K562 (cell line): ENCODE measurements around the gene CEMIP2. TPM values are rescaled to one million over a fixed set of nuclear protein-coding genes. Genes with fewer than 3 reads are reported as not detected.

Experiments
- ATAC-seq: fragments of 200-7000 bp; cut with Tn5 transposase; 3 replicates; pipeline ENCODE4 v1.9.1; 2020; ENCODE audit warnings: moderate library complexity
- BruUV-seq: library from RNA; stranded (reverse); fragments of 400-500 nt; replicated peaks from 2 replicates; lab custom pipeline; 2021; lab: Mats Ljungman, UMichigan
- CTCF ChIA-PET: fragments of 300-600 bp; formaldehyde crosslinking; extraction: SDS; loops from one replicate; lab custom pipeline; 2021; ENCODE audit warnings: low intra/inter-chr PET ratio; lab: Yijun Ruan, JAX
- POLR2A ChIA-PET: fragments of 300-600, 350-650 bp; sonication (Branson Sonifier 250); formaldehyde crosslinking; extraction: SDS; loops from one replicate; lab custom pipeline; 2021; ENCODE audit warnings: antibody characterized with exemption, inconsistent platforms; lab: Yijun Ruan, JAX
- DNase-seq, 4 experiments: peaks; one replicate each; pipeline versions ENCODE4 v3.0.0 to v3.0.0-alpha.2; 2011 to 2018; ENCODE audit warnings: low spot score in 3 of 4, mixed read lengths in 3 of 4; ENCODE audit errors: extremely low read depth in 1 of 4
- FAIRE-seq: peaks from 2 replicates; lab custom pipeline; 2011; peaks lifted over from hg19 to GRCh38; lab: Jason Lieb, UNC
- H2AFZ ChIP-seq: 2 replicates; pipeline ENCODE4 v1.6.0; 2011; ENCODE audit warnings: low read depth, low read length, control low read depth, inconsistent platforms
- H3K27ac ChIP-seq: fragments of 200-600 bp; 3 replicates; pipeline ENCODE4 v1.8.0; 2011; ENCODE audit warnings: low read depth, mild to moderate bottlenecking, control low read depth, inconsistent platforms, low read length, moderate library complexity, mixed read lengths; ENCODE audit errors: extremely low read depth
- H3K27me3 ChIP-seq, 2 experiments: fragments of 300-600 bp in 1 of 2; 2 replicates in 1 of 2; 3 replicates in 1 of 2; pipeline versions ENCODE4 v1.6.0 to v1.8.0; 2011; ENCODE audit warnings: inconsistent platforms in 2 of 2, low read length in 2 of 2, mild to moderate bottlenecking in 1 of 2, mixed read lengths in 1 of 2, moderate library complexity in 1 of 2; ENCODE audit not compliant: control insufficient read depth in 2 of 2, insufficient read depth in 2 of 2
- H3K36me3 ChIP-seq: fragments of 300-600 bp; 3 replicates; pipeline ENCODE4 v1.8.0; 2011; ENCODE audit warnings: mild to moderate bottlenecking, low read length, inconsistent platforms; ENCODE audit not compliant: control insufficient read depth, insufficient read depth
- H3K4me1 ChIP-seq, 2 experiments: fragments of 200-600 bp in 1 of 2; replicated peaks in 1 of 2; 2 replicates in 1 of 2; 3 replicates in 1 of 2; pipeline versions ENCODE4 v1.5.1 to v1.8.0; 2011; ENCODE audit warnings: inconsistent platforms in 2 of 2, low read length in 2 of 2, mild to moderate bottlenecking in 1 of 2, mixed read lengths in 1 of 2, moderate library complexity in 1 of 2; ENCODE audit not compliant: control insufficient read depth in 2 of 2, insufficient read depth in 2 of 2
- H3K4me2 ChIP-seq: 2 replicates; pipeline ENCODE4 v1.6.1; 2011; ENCODE audit warnings: low read length, control low read depth, inconsistent platforms, mixed read lengths; ENCODE audit not compliant: insufficient read depth
- H3K4me3 ChIP-seq: fragments of 200-600 bp; sonication (generic), shearing (Covaris generic); 2 replicates; pipeline ENCODE4 v1.5.1; 2016; ENCODE audit warnings: control low read depth, inconsistent platforms
- H3K79me2 ChIP-seq: fragments of 200-600 bp; 3 replicates; pipeline ENCODE4 v1.8.0; 2011; ENCODE audit warnings: low read length, inconsistent platforms; ENCODE audit not compliant: control insufficient read depth, insufficient read depth
- H3K9ac ChIP-seq, 2 experiments: 2 replicates each; pipeline versions ENCODE4 v1.6.0 to v1.6.1; 2011; ENCODE audit warnings: low read depth in 2 of 2, low read length in 2 of 2, control low read depth in 1 of 2, inconsistent platforms in 1 of 2, mild to moderate bottlenecking in 1 of 2, mixed read lengths in 1 of 2; ENCODE audit not compliant: insufficient read depth in 1 of 2
- H3K9me1 ChIP-seq: one replicate; pipeline ENCODE4 v1.6.0; 2011; ENCODE audit warnings: inconsistent platforms, mild to moderate bottlenecking, low read length, moderate library complexity; ENCODE audit not compliant: control insufficient read depth, insufficient read depth
- H3K9me3 ChIP-seq: replicated peaks from 2 replicates; pipeline ENCODE4 v1.5.1; 2011; ENCODE audit warnings: low read depth, low read length, inconsistent platforms; ENCODE audit not compliant: control insufficient read depth, insufficient read depth
- H4K20me1 ChIP-seq: replicated peaks from 2 replicates; pipeline ENCODE4 v1.6.1; 2011; ENCODE audit warnings: low read length, inconsistent platforms, mixed read lengths; ENCODE audit not compliant: control insufficient read depth, insufficient read depth
- CHAMP1 ChIP-seq: fragments of 450-650 bp; IDR thresholded peaks from 2 replicates; pipeline ENCODE4 v1.6.1; 2016; ENCODE audit warnings: mild to moderate bottlenecking
- CXXC5 ChIP-seq: fragments of 250-450 bp; sonication (Bioruptor Pico); IDR thresholded peaks from 2 replicates; pipeline ENCODE4 v1.8.0; 2022; ENCODE audit warnings: inconsistent platforms, mild to moderate bottlenecking, moderate library complexity
- E2F1 ChIP-seq: sonication (generic); formaldehyde crosslinking; IDR thresholded peaks from 2 replicates; pipeline ENCODE4 v1.8.1; 2023; ENCODE audit warnings: mild to moderate bottlenecking, missing genetic modification reagents, moderate library complexity
- FOXK2 ChIP-seq, 2 experiments: fragments of 450-650 bp; IDR thresholded peaks in 1 of 2; conservative IDR thresholded peaks in 1 of 2; 2 replicates each; pipeline ENCODE4 v1.6.1; 2016; ENCODE audit warnings: low read depth in 2 of 2, mild to moderate bottlenecking in 1 of 2
- GABPB2 ChIP-seq: fragments of 250-450 bp; sonication (Bioruptor Pico); conservative IDR thresholded peaks from 2 replicates; pipeline ENCODE4 v1.5.1; 2021; ENCODE audit warnings: mild to moderate bottlenecking
- IRF2 ChIP-seq: sonication (generic); formaldehyde crosslinking; IDR thresholded peaks from 2 replicates; pipeline ENCODE4 v1.8.1; 2022; ENCODE audit warnings: mild to moderate bottlenecking, missing genetic modification reagents
- JUNB ChIP-seq: fragments of 450-650 bp; formaldehyde crosslinking; conservative IDR thresholded peaks from 2 replicates; pipeline ENCODE4 v1.4.0; 2020; ENCODE audit warnings: mild to moderate bottlenecking
- MEF2D ChIP-seq: conservative IDR thresholded peaks from 2 replicates; pipeline ENCODE4 v1.6.1; 2016; ENCODE audit warnings: low read depth, missing genetic modification characterization, missing compliant biosample characterization
- MYNN ChIP-seq, 2 experiments: sonication (generic); formaldehyde crosslinking in 1 of 2; IDR thresholded peaks; 2 replicates each; pipeline versions ENCODE4 v1.5.0 to v1.6.1; 2016 to 2020; ENCODE audit warnings: antibody characterized with exemption in 1 of 2, missing genetic modification reagents in 1 of 2
- PHF21A ChIP-seq: fragments of 450-650 bp; IDR thresholded peaks from 2 replicates; pipeline ENCODE4 v1.6.1; 2017; ENCODE audit warnings: low read depth, borderline replicate concordance
- PKNOX1 ChIP-seq: fragments of 450-650 bp; IDR thresholded peaks from 2 replicates; pipeline ENCODE4 v1.6.1; 2016
- RNF2 ChIP-seq: sonication (generic); IDR thresholded peaks from 2 replicates; pipeline ENCODE4 v1.6.1; 2016
- SAFB ChIP-seq: fragments of 200-400 bp; formaldehyde crosslinking; IDR thresholded peaks from 2 replicates; pipeline ENCODE4 v1.6.1; 2017; ENCODE audit warnings: low read depth, low read length, borderline replicate concordance
- SMARCA4 ChIP-seq: fragments of 450-650 bp; IDR thresholded peaks from 2 replicates; pipeline ENCODE4 v1.6.1; 2016
- SMC3 ChIP-seq: conservative IDR thresholded peaks from 2 replicates; pipeline ENCODE4 v1.6.1; 2011; ENCODE audit warnings: low read depth, low read length, improper control_type of control experiment; ENCODE audit not compliant: insufficient read depth
- XRCC3 ChIP-seq: fragments of 450-650 bp; IDR thresholded peaks from 2 replicates; pipeline ENCODE4 v1.6.1; 2017; ENCODE audit warnings: mild to moderate bottlenecking, moderate library complexity
- ZNF561 ChIP-seq: fragments of 450-650 bp; formaldehyde crosslinking; conservative IDR thresholded peaks from 2 replicates; pipeline ENCODE4 v1.4.0; 2020; ENCODE audit warnings: mild to moderate bottlenecking, moderate library complexity
- ZNF583 ChIP-seq: fragments of 250-450 bp; sonication (Bioruptor Pico); IDR thresholded peaks from 2 replicates; pipeline ENCODE4 v1.4.0; 2020
- ZZZ3 ChIP-seq: fragments of 450-650 bp; IDR thresholded peaks from 2 replicates; pipeline ENCODE4 v1.6.1; 2016; ENCODE audit warnings: antibody characterized with exemption, mild to moderate bottlenecking, moderate library complexity
- WGBS: fragments of 100-300 bp; shearing (Covaris generic); methylation state at CpG from one replicate; pipeline ENCODE4 v1.1.6; 2016; ENCODE audit warnings: low coverage, mixed read lengths; ENCODE audit not compliant: insufficient coverage; ENCODE audit errors: missing lambda C conversion rate; 5-methylcytosine and 5-hydroxymethylcytosine counted together
- in situ Hi-C: fragments of 300-500 bp; cut with MboI; formaldehyde crosslinking; loops from 4 replicates; pipeline ENCODE4 v1.15.0; 2018; ENCODE audit warnings: inconsistent platforms, mixed read lengths
- intact Hi-C: fragments of 100-400 bp; cut with micrococcal nuclease; formaldehyde crosslinking; loops from 2 replicates; pipeline ENCODE4 v1.14.2; 2022
- polyA plus RNA-seq, 8 experiments: library from polyadenylated mRNA; depleted of rRNA in 4 of 8; stranded (reverse) in 5 of 8; unstranded in 3 of 8; fragments of >200 nt; fragmentation: Nextera tagmentation in 2 of 8; fragmentation: Illumina TruSeq in 1 of 8; extraction: Ambion mirVana in 2 of 8; extraction: Trizol in 1 of 8; gene quantifications; 2 replicates each; pipeline versions ENCODE4 v1.2.1 to v1.2.3, GENCODE V29; 2011 to 2014; ENCODE audit warnings: inconsistent platforms in 1 of 8, missing spikeins in 1 of 8
- total RNA-seq, 7 experiments: library from RNA; depleted of rRNA in 6 of 7; stranded (reverse); fragments of >200 nt in 6 of 7; fragmentation: Illumina TruSeq in 2 of 7; extraction: Trizol in 2 of 7; gene quantifications; 2 replicates each; pipeline versions ENCODE4 v1.2.1 to v1.2.3, GENCODE V29; 2011 to 2021; ENCODE audit warnings: low replicate concordance in 1 of 7

Gene CEMIP2
- total and polyA plus RNA-seq, 9 of the 15 experiments (the other 6 are each of a cell fraction or from before 2014, with no cell fraction given), result 5.4 to 29.9 (median 14.2) TPM

GRCh38 chr9:71756753-71757152, 11.6 kb downstream of the CEMIP2 start (continued):
- TF ChIP-seq CHAMP1 (no peak), SAFB (no peak), JUNB (CRISPR knock-in tag) (no peak), PKNOX1 (no peak)

GRCh38 chr9:71755869-71756268, 12.4 kb downstream of the CEMIP2 start:
- Histone ChIP-seq H3K9me3 (no peaks in the 10 kb centered on the region; the same call in 1 of the 2 replicates), H4K20me1 (no peaks in the 10 kb centered on the region), H3K79me2 (peaks cover 69% of the 10 kb centered on the region), H3K36me3 (no peaks in the 10 kb centered on the region)
- no CpG with 5 or more reads among the region's 1 CpG for WGBS
- POLR2A ChIA-PET, result no interaction called here
- TF ChIP-seq FOXK2 (conservative IDR thresholded peaks at IDR 0.05 in 1 of 2, IDR thresholded peaks at IDR 0.05 in 1 of 2; ENCODE audit: low read depth in 2 of 2) (no peak), PHF21A (no peak), MEF2D (no peak), ZZZ3 (no peak), MYNN (IDR thresholded peaks at IDR 0.05) (no peak), MYNN (CRISPR knock-in tag; IDR thresholded peaks at IDR 0.05) (no peak), CXXC5 (CRISPR knock-in tag) (no peak), ZNF583 (CRISPR knock-in tag) (no peak), SMARCA4 (no peak), RNF2 (no peak), SMC3 (no peak), GABPB2 (CRISPR knock-in tag) (no peak), XRCC3 (no peak), ZNF561 (CRISPR knock-in tag) (no peak), E2F1 (no peak), IRF2 (CRISPR knock-in tag) (no peak)
- TF ChIP-seq, all 486 proteins: peak for 0
- Histone ChIP-seq H3K9me1 (no peaks in the 10 kb centered on the region), H3K9ac (no peak overlapping the region), H3K27ac (no peak overlapping the region), H2AFZ (no peak overlapping the region), H3K4me1 (peaks cover 0 to 12% of the 10 kb centered on the region in 2 experiments; a peak in 4 of 5 replicates), H3K27me3 (no peaks in the 10 kb centered on the region), H3K4me3 (no peak overlapping the region), H3K4me2 (no peak overlapping the region)
- intact Hi-C loops, result no loop called here
- no peak for DNase-seq
- CTCF ChIA-PET, result interaction anchor here (0.6 kb wide), 2 partner anchors 17 to 148 kb away, joined by 3 to 4 read pairs; no protein-coding TSS in a partner anchor
- in situ Hi-C loops, result no loop called here
- no peak for ATAC-seq
- no TSS peak for BruUV-seq
- FAIRE-seq, result no peak
